ENCODE measurements around the gene CCDC196.

Gene CCDC196

DNA sequence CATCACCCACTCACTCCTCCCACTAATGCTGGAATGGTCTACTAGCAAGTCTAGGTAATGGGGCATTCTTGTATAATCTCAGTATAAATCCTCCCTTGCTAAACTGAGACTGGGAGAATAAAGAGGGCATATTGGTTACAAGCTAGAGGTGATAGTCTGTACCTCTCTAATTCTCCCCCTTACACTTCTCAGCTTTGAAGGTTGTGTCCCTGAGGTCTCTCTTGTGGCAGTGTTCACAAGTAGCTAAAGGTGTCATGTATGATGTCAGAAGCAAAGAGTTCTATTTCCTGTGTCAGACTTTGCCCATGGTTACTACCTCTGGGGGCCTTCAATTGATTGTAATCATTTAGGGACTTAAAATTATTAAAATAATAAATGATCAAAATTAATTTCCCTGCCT is 26.6 kb upstream of the CCDC196 start:
- H3K27ac ChIP-seq = no peak overlapping the region
- TF ChIP-seq, protein P1, sequence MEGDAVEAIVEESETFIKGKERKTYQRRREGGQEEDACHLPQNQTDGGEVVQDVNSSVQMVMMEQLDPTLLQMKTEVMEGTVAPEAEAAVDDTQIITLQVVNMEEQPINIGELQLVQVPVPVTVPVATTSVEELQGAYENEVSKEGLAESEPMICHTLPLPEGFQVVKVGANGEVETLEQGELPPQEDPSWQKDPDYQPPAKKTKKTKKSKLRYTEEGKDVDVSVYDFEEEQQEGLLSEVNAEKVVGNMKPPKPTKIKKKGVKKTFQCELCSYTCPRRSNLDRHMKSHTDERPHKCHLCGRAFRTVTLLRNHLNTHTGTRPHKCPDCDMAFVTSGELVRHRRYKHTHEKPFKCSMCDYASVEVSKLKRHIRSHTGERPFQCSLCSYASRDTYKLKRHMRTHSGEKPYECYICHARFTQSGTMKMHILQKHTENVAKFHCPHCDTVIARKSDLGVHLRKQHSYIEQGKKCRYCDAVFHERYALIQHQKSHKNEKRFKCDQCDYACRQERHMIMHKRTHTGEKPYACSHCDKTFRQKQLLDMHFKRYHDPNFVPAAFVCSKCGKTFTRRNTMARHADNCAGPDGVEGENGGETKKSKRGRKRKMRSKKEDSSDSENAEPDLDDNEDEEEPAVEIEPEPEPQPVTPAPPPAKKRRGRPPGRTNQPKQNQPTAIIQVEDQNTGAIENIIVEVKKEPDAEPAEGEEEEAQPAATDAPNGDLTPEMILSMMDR (conservative IDR thresholded peaks at IDR 0.05) = no peak

DNA sequence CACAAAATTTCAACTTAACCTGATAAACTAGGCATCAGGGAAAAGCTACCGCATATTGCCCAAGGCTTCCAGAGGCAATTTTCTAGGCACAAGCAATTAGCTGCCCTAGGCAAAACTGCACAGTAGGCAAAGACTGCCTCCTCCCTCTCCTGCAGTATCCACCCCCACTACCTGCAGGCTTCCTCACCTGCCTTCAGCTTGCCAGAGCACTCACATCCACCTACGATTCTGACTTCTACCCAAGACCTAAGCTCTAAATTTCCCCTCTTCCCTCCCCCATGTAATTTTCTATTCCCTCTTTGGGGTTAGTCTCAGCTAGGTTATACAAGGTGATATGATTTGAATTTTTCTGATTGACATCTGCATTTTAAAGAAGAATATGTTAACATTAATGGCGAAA is 21.9 kb upstream of the CCDC196 start:
- TF ChIP-seq, protein P1 (conservative IDR thresholded peaks at IDR 0.05) = no peak
- H3K27ac ChIP-seq = no peak overlapping the region

DNA sequence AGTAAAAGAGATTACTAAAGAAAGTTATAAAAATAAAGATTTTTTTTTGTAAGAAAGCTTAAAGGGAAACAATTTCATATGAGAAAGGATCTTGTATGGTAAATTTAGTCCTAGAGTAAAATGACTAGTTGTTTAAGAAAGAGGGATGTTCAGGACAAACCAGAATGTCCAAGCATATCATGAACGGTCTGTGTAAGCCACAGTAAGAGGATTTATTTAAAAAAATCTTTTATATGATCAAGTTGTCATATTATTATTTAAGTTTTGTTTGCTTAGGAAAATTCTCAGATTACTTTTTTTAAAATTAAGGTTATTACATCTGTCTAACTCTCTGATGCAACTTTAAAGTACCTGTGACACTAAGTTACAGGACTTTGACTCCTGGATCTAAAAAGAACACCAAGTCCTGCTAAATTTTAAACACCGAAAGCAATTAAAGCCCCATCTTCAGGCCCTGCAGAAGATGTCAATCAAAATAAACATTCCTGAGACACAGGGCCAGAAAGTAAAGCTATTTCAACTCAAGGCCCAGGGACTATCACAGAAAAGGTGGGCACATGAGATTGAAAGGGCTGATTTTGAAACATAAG is 17.3 kb upstream of the CCDC196 start:
- TF ChIP-seq, protein P1 (conservative IDR thresholded peaks at IDR 0.05) = no peak
- no peak overlapping the region for H3K27ac ChIP-seq

DNA sequence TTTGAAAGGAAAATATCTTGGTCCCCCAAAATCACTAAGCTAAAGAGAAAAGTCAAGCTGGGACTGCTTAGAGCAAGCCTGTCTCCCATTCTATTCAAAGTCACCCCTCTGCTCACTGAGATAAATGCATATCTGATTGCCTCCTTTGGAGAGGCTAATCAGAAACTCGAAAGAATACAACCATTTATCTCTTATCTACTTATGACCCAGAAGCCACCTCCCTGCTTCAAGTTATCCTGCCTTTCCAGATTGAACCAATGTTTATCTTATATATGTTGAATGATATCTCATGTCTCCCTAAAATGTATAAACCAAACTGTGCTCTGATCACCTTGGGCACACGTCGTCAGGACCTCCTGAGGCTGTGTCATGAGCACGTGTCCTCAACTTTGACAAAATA is 14.6 kb upstream of the CCDC196 start:
- no peak overlapping the region for H3K27ac ChIP-seq
- TF ChIP-seq, protein P1 (conservative IDR thresholded peaks at IDR 0.05) = no peak

DNA sequence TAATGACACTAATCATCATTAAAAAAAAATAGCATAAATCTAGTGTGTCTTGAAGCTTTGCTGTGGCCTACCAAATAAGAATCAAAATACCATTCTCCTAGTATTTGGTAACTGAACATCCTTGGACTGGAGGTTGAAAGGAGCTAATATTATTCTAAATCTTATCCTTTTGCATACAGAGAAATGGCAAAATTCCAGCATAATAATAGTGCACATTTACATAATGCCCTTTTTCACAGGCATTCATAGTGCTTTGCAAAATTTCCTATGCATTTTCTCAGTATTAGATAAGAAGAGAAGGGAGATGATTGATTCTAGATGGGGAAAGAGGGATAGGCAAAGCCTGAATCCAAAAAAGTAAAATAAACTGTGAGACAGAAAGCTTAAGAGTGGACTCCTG is 13.9 kb upstream of the CCDC196 start:
- TF ChIP-seq, protein P1 (conservative IDR thresholded peaks at IDR 0.05) = no peak
- no peak overlapping the region for H3K27ac ChIP-seq

DNA sequence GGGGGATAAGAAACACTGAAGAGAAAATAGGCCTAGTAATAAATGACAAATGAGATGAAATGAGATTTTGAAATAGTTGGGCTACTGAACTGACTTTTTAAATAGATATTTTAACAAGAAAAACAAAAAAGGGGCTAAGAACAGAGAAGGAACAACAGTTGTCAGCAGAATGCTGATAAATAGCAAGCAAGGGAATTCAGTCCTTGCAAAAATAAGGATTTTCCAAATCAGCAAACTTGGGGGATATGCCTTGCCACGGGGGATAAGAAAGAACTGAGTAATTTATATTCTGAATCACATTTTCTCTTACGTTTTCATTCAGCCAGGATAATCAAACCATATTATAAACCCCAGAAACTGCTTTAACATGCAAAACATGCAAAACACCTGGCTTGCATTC is 12.9 kb upstream of the CCDC196 start:
- H3K27ac ChIP-seq = no peak overlapping the region
- TF ChIP-seq, protein P1 (conservative IDR thresholded peaks at IDR 0.05) = no peak

DNA sequence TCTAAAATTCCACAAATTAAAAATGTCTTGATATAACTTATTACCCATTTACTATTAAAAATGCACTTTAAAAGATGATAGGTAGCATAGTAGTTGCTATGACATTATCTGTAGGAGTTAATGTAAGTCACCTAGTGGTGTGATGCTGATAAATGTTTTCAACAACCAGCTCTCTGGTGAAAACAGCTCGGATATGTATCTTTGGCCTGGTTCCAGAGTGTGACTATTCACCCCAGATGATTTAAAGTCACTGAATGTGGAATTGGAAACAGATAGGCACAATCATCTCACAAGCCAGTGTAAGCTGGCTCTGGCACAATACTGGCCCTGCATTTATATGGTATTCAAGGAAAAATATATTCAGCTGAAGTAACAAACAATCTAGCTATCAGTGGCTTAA is 9.2 kb upstream of the CCDC196 start:
- no peak overlapping the region for H3K27ac ChIP-seq
- TF ChIP-seq, protein P1 (conservative IDR thresholded peaks at IDR 0.05) = no peak

All from VCaP (cell line).